GM23338 (cell line): ENCODE data around the gene AP3S1. TPM values are rescaled to one million over a fixed set of nuclear protein-coding genes. Genes with fewer than 3 reads are reported as not detected.

Experiments
- ATAC-seq: fragments of 200-7000 bp; cut with Tn5 transposase; 3 replicates; pipeline ENCODE4 v1.9.1; 2020
- DNase-seq: peaks from one replicate; pipeline ENCODE4 v3.0.0-alpha.2; 2015; ENCODE audit warnings: low spot score
- H2AFZ ChIP-seq: fragments of 200-600 bp; sonication (generic); 2 replicates; pipeline ENCODE4 v1.8.0; 2016; ENCODE audit warnings: antibody characterized with exemption, mild to moderate bottlenecking, moderate library complexity
- H3F3A ChIP-seq: fragments of 200-600 bp; sonication (generic); replicated peaks from 2 replicates; pipeline ENCODE4 v1.8.0; 2017; ENCODE audit warnings: antibody characterized with exemption, mixed run types, low read depth
- H3K27ac ChIP-seq: fragments of 200-600 bp; sonication (generic); 2 replicates; pipeline ENCODE4 v1.6.1; 2016; ENCODE audit warnings: low read depth
- H3K27me3 ChIP-seq: fragments of 200-600 bp; sonication (generic); 2 replicates; pipeline ENCODE4 v1.8.0; 2016; ENCODE audit warnings: mild to moderate bottlenecking, mixed run types, moderate library complexity; ENCODE audit not compliant: insufficient read depth
- H3K36me3 ChIP-seq: fragments of 200-600 bp; sonication (generic); 2 replicates; pipeline ENCODE4 v1.8.0; 2016; ENCODE audit warnings: mild to moderate bottlenecking; ENCODE audit not compliant: insufficient read depth
- H3K4me1 ChIP-seq: fragments of 200-600 bp; sonication (generic); 2 replicates; pipeline ENCODE4 v1.8.0; 2016; ENCODE audit warnings: mild to moderate bottlenecking, moderate library complexity; ENCODE audit not compliant: insufficient read depth
- H3K4me2 ChIP-seq: fragments of 200-600 bp; sonication (generic); 2 replicates; pipeline ENCODE4 v1.7.1; 2017; ENCODE audit warnings: mixed run types
- H3K4me3 ChIP-seq: fragments of 200-600 bp; sonication (generic); 2 replicates; pipeline ENCODE4 v1.6.1; 2016; ENCODE audit warnings: mixed run types
- H3K79me2 ChIP-seq: fragments of 200-600 bp; sonication (generic); replicated peaks from 2 replicates; pipeline ENCODE4 v1.8.0; 2017; ENCODE audit warnings: mild to moderate bottlenecking; ENCODE audit not compliant: insufficient read depth
- H3K9me2 ChIP-seq: fragments of 200-600 bp; sonication (generic); 2 replicates; pipeline ENCODE4 v1.8.0; 2017; ENCODE audit not compliant: insufficient read depth
- H4K20me1 ChIP-seq: fragments of 200-600 bp; sonication (generic); replicated peaks from 2 replicates; pipeline ENCODE4 v1.8.0; 2017; ENCODE audit warnings: mild to moderate bottlenecking; ENCODE audit not compliant: insufficient read depth
- H3K27ac Mint-ChIP-seq: 2 replicates; pipeline ENCODE4 v1.8.0; 2020; ENCODE audit warnings: inconsistent platforms, mild to moderate bottlenecking, moderate library complexity, mixed read lengths
- H3K27me3 Mint-ChIP-seq: 3 replicates; pipeline ENCODE4 v1.8.0; 2022; ENCODE audit warnings: low read depth, mild to moderate bottlenecking, moderate library complexity, mixed read lengths, inconsistent platforms; ENCODE audit not compliant: insufficient read depth, poor library complexity
- H3K36me3 Mint-ChIP-seq: 3 replicates; pipeline ENCODE4 v1.8.0; 2021; ENCODE audit warnings: low read depth, mild to moderate bottlenecking, inconsistent platforms, moderate library complexity, mixed read lengths
- H3K4me1 Mint-ChIP-seq: 3 replicates; pipeline ENCODE4 v1.8.0; 2020; ENCODE audit warnings: mild to moderate bottlenecking, inconsistent platforms, mixed read lengths
- H3K4me3 Mint-ChIP-seq: 3 replicates; pipeline ENCODE4 v1.8.0; 2021; ENCODE audit warnings: moderate library complexity, mild to moderate bottlenecking, inconsistent platforms, mixed read lengths
- H3K9me3 Mint-ChIP-seq: 3 replicates; pipeline ENCODE4 v1.8.0; 2020; ENCODE audit warnings: moderate library complexity, mild to moderate bottlenecking, inconsistent platforms, mixed read lengths
- CREB1 ChIP-seq: fragments of 250-450 bp; sonication (Bioruptor Pico); IDR thresholded peaks from 2 replicates; pipeline ENCODE4 v1.5.0; 2020; ENCODE audit warnings: low read depth, mild to moderate bottlenecking, moderate library complexity
- EZH2phosphoT487 ChIP-seq: fragments of 200-600 bp; sonication (generic); IDR thresholded peaks from one replicate; pipeline ENCODE4 v1.8.1; 2018; ENCODE audit warnings: antibody characterized with exemption; ENCODE audit not compliant: unreplicated experiment
- JUNB ChIP-seq: IDR thresholded peaks from one replicate; pipeline ENCODE4 v1.6.1; 2016; ENCODE audit warnings: antibody characterized with exemption; ENCODE audit not compliant: unreplicated experiment
- NANOG ChIP-seq: IDR thresholded peaks from 2 replicates; pipeline ENCODE4 v1.6.1; 2016; ENCODE audit warnings: antibody characterized with exemption, borderline replicate concordance
- POLR2AphosphoS5 ChIP-seq: IDR thresholded peaks from 2 replicates; pipeline ENCODE4 v1.6.1; 2016; ENCODE audit warnings: antibody characterized with exemption, low read depth
- STAT1 ChIP-seq: IDR thresholded peaks from one replicate; pipeline ENCODE4 v1.6.1; 2016; ENCODE audit warnings: antibody characterized with exemption; ENCODE audit not compliant: unreplicated experiment
- ZNF331 ChIP-seq: fragments of 250-450 bp; sonication (Bioruptor Pico); IDR thresholded peaks from 2 replicates; pipeline ENCODE4 v1.5.0; 2020; ENCODE audit warnings: low read depth, mild to moderate bottlenecking, moderate library complexity
- long read RNA-seq: library from polyadenylated mRNA; unstranded; transcript quantifications from one replicate; pipeline ENCODE4 v2.0.0, GENCODE V29; 2020; ENCODE audit not compliant: unreplicated experiment
- polyA plus RNA-seq: library from polyadenylated mRNA; unstranded; fragments of >200 nt; fragmentation: Nextera tagmentation; extraction: Ambion mirVana; gene quantifications from 2 replicates; pipeline ENCODE4 v1.2.1, GENCODE V29; 2016
- total RNA-seq: library from RNA; depleted of rRNA; stranded (reverse); fragments of >200 nt; shearing (Covaris generic); gene quantifications from 2 replicates; pipeline ENCODE4 v1.2.3, GENCODE V29; 2014; rRNA removed
- TF ChIP-seq, protein P1 (sequence below): IDR thresholded peaks from 2 replicates; pipeline ENCODE4 v1.6.1; 2016; ENCODE audit warnings: antibody characterized with exemption
- TF ChIP-seq, protein P2 (sequence below): IDR thresholded peaks from one replicate; pipeline ENCODE4 v1.6.1; 2018; ENCODE audit warnings: antibody characterized with exemption; ENCODE audit not compliant: unreplicated experiment

AP3S1 gene
- 232 and 321 TPM in 2 replicates for total RNA-seq
- 135 and 143 TPM in 2 replicates for polyA plus RNA-seq
- long read RNA-seq, transcript AP3S1-201 (6 exons, 1,730 nt): major isoform, 36 of 40 reads
- long read RNA-seq, partial matches to known transcripts: 0 of 40 reads
- long read RNA-seq, other reads (novel, unspliced or antisense): 3 of 40 reads

DNA sequence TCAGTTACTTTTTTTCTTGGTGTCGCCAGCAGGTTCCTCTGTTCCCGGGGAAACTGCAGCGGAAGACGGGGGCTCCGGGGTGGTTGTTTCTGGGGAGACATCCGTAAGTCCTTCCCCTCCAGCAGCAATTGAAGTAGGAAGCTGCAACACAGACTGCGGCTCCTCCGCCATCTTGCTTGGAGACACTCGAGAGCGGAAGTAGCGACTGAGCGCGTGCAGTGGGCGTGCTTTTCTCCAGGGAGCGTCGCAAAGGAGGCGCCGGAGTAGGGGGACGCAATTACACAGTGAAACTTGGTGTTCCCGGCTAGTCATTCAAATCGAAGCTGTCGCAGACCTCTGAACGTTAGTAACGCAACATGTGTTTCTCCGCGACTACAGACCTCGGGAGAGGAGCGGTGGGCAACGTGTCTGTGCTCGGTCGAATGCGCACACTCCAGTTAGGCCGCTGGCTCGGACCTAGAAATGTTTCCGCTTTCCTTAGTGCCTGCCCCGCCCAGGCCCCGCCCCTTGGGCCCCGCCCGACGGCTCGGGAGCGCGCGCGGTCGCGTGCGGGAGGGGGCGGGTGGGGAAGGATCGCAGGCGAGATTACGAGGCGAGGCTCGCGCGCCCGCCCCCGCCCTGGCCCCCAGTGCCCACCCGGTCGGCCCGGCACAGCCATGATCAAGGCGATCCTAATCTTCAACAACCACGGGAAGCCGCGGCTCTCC, at the start of gene AP3S1, which contains the start of gene ATG12:
TSS of gene AP3S1 (plus strand) at position 554 of the 707 bp plus-strand sequence. CDS start at position 657, 103 bp downstream.
TSS of gene ATG12 (minus strand) at position 184 of the 707 bp plus-strand sequence. CDS start at position 171, 13 bp downstream.
- Mint-ChIP-seq H3K9me3 (no peaks in the 10 kb centered on the region), H3K36me3 (peaks cover 14% of the 10 kb centered on the region), H3K4me1 (peaks cover 33% of the 10 kb centered on the region), H3K27ac (peak within 1 kb of the TSS; percentile 99), H3K27me3 (peaks cover 6% of the 10 kb centered on the region), H3K4me3 (peak within 1 kb of the TSS; percentile 97)
- Histone ChIP-seq H3K9me2 (no peaks in the 10 kb centered on the region), H3K36me3 (peaks cover 13% of the 10 kb centered on the region; the same call in 1 of the 2 replicates), H2AFZ (peak within 1 kb of the TSS; percentile 83), H3K79me2 (peaks cover 91% of the 10 kb centered on the region), H3K4me1 (peaks cover 20% of the 10 kb centered on the region), H3K27ac (peak within 1 kb of the TSS; percentile 91), H3K27me3 (peaks cover 11% of the 10 kb centered on the region), H4K20me1 (peaks cover 34% of the 10 kb centered on the region), H3F3A (no peaks in the 10 kb centered on the region), H3K4me2 (peak within 1 kb of the TSS; percentile 98), H3K4me3 (peak within 1 kb of the TSS; percentile 82)
- DNase-seq: peak; percentile 96
- TF ChIP-seq STAT1 (no peak), JUNB (peak; percentile 93), NANOG (no peak), CREB1 (peak; percentile 85), POLR2AphosphoS5 (peak; percentile 75)
- TF ChIP-seq, protein P1, sequence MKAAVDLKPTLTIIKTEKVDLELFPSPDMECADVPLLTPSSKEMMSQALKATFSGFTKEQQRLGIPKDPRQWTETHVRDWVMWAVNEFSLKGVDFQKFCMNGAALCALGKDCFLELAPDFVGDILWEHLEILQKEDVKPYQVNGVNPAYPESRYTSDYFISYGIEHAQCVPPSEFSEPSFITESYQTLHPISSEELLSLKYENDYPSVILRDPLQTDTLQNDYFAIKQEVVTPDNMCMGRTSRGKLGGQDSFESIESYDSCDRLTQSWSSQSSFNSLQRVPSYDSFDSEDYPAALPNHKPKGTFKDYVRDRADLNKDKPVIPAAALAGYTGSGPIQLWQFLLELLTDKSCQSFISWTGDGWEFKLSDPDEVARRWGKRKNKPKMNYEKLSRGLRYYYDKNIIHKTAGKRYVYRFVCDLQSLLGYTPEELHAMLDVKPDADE: peak; percentile 57; the same call in 1 of the 2 replicates
- ATAC-seq: peak; percentile 85

DNA sequence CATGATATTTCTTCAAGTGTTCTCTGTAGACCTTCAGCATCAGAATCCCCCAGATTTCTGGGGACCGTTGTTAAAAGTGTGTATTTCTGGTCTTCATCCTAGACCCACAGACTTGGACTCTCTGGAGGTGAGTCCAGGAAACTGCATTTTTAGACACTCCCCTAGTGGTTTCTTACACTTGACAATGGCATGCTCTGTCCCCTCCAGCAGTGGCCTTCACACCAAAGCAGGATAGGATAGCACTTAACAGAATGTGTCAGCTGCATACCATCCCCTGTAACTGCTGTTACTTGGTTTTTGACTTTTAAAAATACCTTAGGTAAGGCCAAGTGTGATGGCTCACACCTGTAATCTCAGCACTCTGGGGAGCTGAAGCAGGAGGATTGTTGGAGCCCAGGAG, 46.0 kb upstream of the AP3S1 start:
- no peaks in the 10 kb centered on the region for H3K36me3 ChIP-seq
- peaks cover 3% of the 10 kb centered on the region for H3K27me3 Mint-ChIP-seq
- H3K27me3 ChIP-seq: no peaks in the 10 kb centered on the region
- H3K9me3 Mint-ChIP-seq: no peaks in the 10 kb centered on the region
- H3K4me1 ChIP-seq: no peaks in the 10 kb centered on the region
- no peaks in the 10 kb centered on the region for H3K79me2 ChIP-seq
- DNase-seq (no peak), ATAC-seq (no peak)
- no peaks in the 10 kb centered on the region for H3F3A ChIP-seq
- H3K4me1 Mint-ChIP-seq: no peaks in the 10 kb centered on the region
- no peak overlapping the region for H3K27ac Mint-ChIP-seq
- H2AFZ ChIP-seq: no peak overlapping the region
- H3K27ac ChIP-seq: no peak overlapping the region
- H3K36me3 Mint-ChIP-seq: no peaks in the 10 kb centered on the region
- H3K9me2 ChIP-seq: no peaks in the 10 kb centered on the region
- H3K4me3 ChIP-seq: no peak overlapping the region
- H3K4me2 ChIP-seq: no peak overlapping the region
- no peaks in the 10 kb centered on the region for H4K20me1 ChIP-seq
- no peak overlapping the region for H3K4me3 Mint-ChIP-seq
- TF ChIP-seq ZNF331 (CRISPR knock-in tag): no peak
- no peak for TF ChIP-seq STAT1
- TF ChIP-seq JUNB: no peak
- TF ChIP-seq EZH2phosphoT487: no peak
- TF ChIP-seq NANOG: no peak
- TF ChIP-seq CREB1: no peak
- no peak for TF ChIP-seq POLR2AphosphoS5
- TF ChIP-seq, protein P2, sequence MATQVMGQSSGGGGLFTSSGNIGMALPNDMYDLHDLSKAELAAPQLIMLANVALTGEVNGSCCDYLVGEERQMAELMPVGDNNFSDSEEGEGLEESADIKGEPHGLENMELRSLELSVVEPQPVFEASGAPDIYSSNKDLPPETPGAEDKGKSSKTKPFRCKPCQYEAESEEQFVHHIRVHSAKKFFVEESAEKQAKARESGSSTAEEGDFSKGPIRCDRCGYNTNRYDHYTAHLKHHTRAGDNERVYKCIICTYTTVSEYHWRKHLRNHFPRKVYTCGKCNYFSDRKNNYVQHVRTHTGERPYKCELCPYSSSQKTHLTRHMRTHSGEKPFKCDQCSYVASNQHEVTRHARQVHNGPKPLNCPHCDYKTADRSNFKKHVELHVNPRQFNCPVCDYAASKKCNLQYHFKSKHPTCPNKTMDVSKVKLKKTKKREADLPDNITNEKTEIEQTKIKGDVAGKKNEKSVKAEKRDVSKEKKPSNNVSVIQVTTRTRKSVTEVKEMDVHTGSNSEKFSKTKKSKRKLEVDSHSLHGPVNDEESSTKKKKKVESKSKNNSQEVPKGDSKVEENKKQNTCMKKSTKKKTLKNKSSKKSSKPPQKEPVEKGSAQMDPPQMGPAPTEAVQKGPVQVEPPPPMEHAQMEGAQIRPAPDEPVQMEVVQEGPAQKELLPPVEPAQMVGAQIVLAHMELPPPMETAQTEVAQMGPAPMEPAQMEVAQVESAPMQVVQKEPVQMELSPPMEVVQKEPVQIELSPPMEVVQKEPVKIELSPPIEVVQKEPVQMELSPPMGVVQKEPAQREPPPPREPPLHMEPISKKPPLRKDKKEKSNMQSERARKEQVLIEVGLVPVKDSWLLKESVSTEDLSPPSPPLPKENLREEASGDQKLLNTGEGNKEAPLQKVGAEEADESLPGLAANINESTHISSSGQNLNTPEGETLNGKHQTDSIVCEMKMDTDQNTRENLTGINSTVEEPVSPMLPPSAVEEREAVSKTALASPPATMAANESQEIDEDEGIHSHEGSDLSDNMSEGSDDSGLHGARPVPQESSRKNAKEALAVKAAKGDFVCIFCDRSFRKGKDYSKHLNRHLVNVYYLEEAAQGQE: no peak
